H7 (cell line): ENCODE results near the gene SORCS2. TPM values are rescaled to one million over a fixed set of nuclear protein-coding genes. Genes with fewer than 3 reads are reported as not detected.

Experiments used
- DNase-seq: peaks from one replicate; pipeline ENCODE4 v3.0.0; 2012
- H3K27me3 ChIP-seq: 2 replicates; pipeline ENCODE4 v1.6.0; 2011; ENCODE audit warnings: mild to moderate bottlenecking, low read length; ENCODE audit not compliant: control insufficient read depth, insufficient read depth
- H3K36me3 ChIP-seq: replicated peaks from 2 replicates; pipeline ENCODE4 v1.5.1; 2011; ENCODE audit warnings: low read length; ENCODE audit not compliant: control insufficient read depth, insufficient read depth
- H3K4me3 ChIP-seq: 2 replicates; pipeline ENCODE4 v1.5.1; 2011; ENCODE audit warnings: low read depth, mild to moderate bottlenecking, control low read depth, low read length, moderate library complexity; ENCODE audit not compliant: insufficient read depth
- total RNA-seq: library from RNA; depleted of rRNA; stranded (reverse); fragments of >200 nt; shearing (Covaris generic); gene quantifications from 2 replicates; pipeline ENCODE4 v1.2.3, GENCODE V29; 2014

Gene SORCS2
- total RNA-seq, 1 experiment from 2014 or later = 2.0 TPM

DNA sequence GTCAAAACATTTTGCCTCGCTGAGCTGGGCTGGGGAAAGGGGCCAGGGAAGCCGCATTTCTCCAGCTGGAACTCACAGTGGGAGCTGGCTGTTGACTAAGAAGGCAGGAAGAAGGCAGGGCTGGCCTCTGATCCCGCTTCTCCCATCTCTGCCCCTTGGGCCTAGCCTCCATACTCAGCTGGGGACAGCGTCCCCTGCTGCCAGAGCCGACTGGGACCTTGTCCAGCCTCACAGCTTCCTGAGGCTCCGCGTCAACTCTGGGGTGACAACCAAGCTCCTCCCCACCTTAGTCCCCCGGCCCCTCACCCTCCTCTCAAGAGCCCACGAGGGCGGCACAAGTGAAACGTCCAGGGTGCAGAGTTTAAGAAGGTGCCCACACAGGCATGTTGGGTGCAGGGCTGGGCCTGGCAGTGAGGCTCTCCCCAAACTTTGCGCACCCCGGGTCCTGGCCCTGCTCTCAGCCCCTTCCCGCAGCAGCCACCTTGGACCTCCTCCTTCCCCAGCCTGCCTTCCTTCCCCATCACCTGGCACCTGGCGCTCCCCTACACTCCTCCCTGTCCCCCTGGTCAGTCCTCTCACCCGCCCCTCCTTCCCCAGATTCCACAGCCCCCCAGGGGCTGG lies 141.6 kb downstream of the SORCS2 start:
- no peaks in the 10 kb centered on the region for H3K27me3 ChIP-seq
- no peak overlapping the region for H3K4me3 ChIP-seq
- no peak for DNase-seq
- no peaks in the 10 kb centered on the region for H3K36me3 ChIP-seq

DNA sequence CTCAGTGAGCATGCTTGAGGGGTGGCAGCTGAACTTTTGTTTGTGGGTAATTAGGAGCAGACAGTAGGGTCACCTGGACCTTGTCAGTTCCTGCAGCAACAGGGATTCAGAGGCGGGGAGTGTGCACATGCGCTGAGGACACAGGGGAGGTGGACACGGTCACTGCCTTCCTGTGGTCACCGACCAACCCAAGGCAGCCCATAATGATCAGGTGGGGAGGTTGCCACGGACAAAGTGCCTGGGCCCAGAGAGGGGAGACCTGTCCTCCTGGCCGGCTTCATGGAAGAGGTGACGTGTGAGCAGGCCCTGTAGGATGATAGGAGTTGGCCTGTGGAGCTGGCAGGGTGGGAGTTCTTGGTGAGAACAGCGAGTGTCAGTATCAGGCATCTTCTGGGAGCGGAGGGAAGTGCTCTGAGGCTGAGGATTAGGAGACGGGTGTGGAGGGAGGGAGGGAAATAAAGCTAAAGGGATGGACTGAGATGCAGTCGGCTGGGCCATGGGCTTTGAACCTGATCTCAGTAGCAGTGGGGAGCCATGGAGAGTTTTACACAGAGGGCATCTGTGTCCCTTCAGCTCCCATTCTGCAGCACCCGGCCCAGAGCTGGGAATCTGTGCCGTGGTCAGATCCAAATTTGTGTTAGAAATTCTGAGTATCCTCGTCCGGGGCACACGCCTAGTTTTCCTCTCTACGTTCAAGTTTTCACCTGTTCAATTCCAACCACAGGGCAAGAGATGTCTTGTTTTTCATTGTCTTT lies 142.4 kb downstream of the SORCS2 start:
- Histone ChIP-seq H3K36me3 (no peaks in the 10 kb centered on the region), H3K27me3 (no peaks in the 10 kb centered on the region), H3K4me3 (no peak overlapping the region)
- DNase-seq = no peak

DNA sequence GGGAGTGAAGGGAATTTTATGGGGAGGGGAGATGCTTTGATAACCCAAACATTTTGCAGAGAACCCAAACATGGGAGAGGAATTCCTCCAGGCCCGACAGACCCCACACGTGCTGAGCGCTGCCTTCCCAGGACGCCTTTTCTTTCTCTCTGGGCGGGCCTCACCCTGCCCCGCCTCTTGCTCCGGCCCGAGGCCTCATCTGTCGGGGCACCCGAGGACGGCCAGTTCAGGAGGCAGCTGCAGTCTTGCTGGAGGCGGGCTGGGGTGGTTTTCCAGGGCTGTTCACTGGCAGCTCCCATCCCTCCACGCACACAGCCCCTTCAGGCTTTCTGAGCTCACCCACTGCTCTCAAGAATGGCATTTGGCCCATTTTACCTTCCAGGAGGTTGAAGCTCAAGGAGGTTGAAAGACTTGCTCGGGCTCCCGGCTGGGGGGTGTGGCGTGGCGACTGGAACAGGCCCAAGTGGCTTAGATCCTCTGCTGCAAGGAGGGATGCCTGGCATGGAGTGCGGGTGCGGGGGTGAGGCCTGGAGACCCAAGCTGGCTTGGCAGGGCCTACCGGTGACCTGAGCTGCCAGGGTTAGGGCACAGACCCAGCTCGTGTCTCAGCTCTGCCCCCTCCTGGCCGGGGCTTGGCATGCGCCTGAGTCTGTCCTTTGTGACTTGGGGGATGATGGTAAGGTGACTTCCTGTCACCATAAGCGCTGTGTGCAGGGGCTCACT lies 143.2 kb downstream of the SORCS2 start:
- Histone ChIP-seq H3K27me3 (no peaks in the 10 kb centered on the region), H3K36me3 (no peaks in the 10 kb centered on the region), H3K4me3 (no peak overlapping the region)
- peak; percentile 96 for DNase-seq

GRCh38 chr4:7336067-7336569 lies 143.8 kb downstream of the SORCS2 start:
- DNase-seq = no peak
- no peaks in the 10 kb centered on the region for H3K27me3 ChIP-seq
- H3K4me3 ChIP-seq = no peak overlapping the region
- H3K36me3 ChIP-seq = no peaks in the 10 kb centered on the region

DNA sequence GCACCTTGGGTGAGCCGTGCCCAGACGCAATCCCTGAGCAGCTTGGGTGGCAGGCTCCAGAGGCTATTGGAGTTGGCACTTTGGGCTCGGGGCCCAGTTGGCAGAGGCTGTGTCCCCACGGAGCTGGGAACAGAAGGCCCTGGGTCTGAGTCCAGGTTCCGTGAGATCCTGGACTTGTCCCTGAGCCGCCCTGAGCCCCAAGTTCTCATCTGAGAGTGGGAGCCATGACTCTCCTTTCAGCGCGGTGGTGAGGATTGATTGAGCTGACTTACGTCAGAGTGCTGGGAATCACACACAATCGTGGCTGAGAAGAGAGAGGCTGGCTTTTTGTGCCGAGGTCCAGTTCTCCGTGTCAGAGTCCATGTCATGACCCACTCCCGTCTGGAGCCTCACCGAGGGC lies 144.4 kb downstream of the SORCS2 start:
- H3K36me3 ChIP-seq = no peaks in the 10 kb centered on the region
- no peaks in the 10 kb centered on the region for H3K27me3 ChIP-seq
- no peak for DNase-seq
- no peak overlapping the region for H3K4me3 ChIP-seq

DNA sequence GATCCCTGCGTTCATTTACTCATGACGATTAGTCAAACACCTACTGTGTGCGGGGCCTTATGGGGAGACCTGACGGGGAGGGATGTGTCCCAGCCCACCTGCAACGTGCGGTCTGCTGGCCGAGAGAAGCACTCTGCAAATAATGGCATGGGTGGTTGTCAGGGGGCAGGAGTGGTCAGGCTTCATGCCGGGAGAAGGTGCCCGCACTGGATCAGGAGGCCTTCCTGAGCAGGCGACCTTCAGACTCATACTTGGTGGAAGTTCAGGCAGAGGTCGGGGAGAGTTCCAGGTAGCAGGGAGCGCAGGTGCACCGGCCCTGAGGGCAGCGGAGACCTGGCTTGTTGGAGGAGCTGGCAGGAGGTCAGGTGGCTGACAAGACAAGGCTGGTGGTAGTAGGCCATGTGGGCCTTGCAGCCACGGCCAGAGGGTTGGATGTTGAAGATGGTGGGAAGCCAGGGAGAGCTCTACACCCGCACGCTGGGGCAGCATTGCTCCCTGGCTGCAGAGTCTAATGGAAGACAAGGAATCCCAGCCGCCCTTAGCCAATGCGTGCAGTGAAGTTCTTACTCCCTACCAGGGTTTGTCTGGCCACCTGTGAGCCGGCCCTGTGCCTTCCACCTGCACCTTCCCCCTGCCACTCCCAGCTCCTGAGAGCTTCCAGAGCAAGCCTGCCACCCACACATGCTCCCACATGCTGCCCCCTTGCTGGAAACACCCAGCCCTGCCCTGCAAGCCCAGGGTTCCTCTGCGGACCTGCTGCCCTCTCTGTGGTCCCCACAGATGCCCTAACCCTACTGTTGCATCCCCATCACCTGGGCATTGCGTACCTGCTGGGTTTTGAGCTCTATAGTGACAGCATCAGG lies 145.1 kb downstream of the SORCS2 start:
- Histone ChIP-seq H3K4me3 (no peak overlapping the region), H3K36me3 (no peaks in the 10 kb centered on the region), H3K27me3 (no peaks in the 10 kb centered on the region)
- no peak for DNase-seq

- DNase-seq = no peak
Measured at GRCh38 chr4:7338059-7338452, 145.7 kb downstream of the SORCS2 start.

GRCh38 chr4:7338876-7339623 lies 146.7 kb downstream of the SORCS2 start:
- no peaks in the 10 kb centered on the region for H3K27me3 ChIP-seq
- no peaks in the 10 kb centered on the region for H3K36me3 ChIP-seq
- DNase-seq = no peak
- H3K4me3 ChIP-seq = no peak overlapping the region

More at GRCh38 chr4:7338059-7338452, 145.7 kb downstream of the SORCS2 start:
- Histone ChIP-seq H3K27me3 (no peaks in the 10 kb centered on the region), H3K36me3 (no peaks in the 10 kb centered on the region), H3K4me3 (no peak overlapping the region)

- DNase-seq = no peak
- no peaks in the 10 kb centered on the region for H3K36me3 ChIP-seq
- no peaks in the 10 kb centered on the region for H3K27me3 ChIP-seq
- H3K4me3 ChIP-seq = no peak overlapping the region
Measured at GRCh38 chr4:7339751-7340552, 147.6 kb downstream of the SORCS2 start.

DNA sequence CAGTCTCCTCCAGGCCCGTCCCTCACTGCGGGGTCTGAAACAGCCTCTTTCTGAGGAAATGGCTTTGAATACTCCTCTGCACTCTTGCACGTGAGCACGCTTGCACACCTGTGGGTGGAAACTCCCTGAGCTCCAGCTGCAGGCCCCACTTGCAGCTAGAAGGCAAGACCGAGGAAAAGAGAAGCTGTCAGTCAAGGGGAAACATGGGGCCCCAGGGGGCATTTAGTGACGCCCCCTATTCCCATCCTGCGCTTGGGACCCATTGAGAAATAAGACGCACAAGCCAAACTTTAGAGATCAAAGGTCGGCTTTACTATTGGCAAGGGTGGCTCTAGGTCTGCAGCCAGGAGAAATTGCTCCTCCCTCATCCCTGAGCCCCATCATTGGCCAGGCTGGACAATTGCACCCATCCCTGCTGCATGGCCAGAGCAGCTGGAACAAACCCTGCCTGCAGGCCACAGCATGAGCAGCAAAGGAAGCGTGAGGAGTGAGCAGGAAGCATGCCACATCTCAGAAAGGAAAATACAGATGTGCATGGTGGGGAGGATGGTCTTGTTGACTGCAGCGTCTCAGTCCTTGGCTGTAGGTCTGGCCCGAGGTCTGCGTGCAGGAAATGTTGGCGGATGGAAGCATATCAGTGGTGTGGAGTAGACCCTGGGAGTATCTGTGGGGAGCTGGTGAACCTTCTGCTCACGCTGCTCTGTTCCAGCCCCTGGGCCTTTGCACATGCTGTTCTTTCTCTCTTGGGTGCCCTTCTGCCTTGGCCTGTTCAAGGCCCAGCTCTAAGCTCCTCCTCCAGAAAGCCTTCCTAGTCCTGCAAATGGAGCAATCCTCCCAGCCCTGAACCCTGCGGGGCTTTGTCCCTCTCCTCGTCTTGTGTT lies 148.5 kb downstream of the SORCS2 start:
- DNase-seq = no peak
- no peaks in the 10 kb centered on the region for H3K36me3 ChIP-seq
- no peak overlapping the region for H3K4me3 ChIP-seq
- no peaks in the 10 kb centered on the region for H3K27me3 ChIP-seq

- no peak for DNase-seq
- H3K4me3 ChIP-seq = no peak overlapping the region
- H3K27me3 ChIP-seq = no peaks in the 10 kb centered on the region
- no peaks in the 10 kb centered on the region for H3K36me3 ChIP-seq
Measured at GRCh38 chr4:7341491-7342222, 149.3 kb downstream of the SORCS2 start.
